Measurements from ENCODE around the gene RNF144B. TPM values are rescaled to one million over a fixed set of nuclear protein-coding genes. Genes with fewer than 3 reads are reported as not detected.
"Not testable (repeated sequence)": the region's sequence is repeated elsewhere in the genome, so short reads cannot be mapped to it uniquely, and the experiment has no call there.

The RNF144B gene
- total RNA-seq, 1 donor from 2014 or later, result 14.7 TPM

- H3K4me3 Mint-ChIP-seq (ENCODE audit: unreplicated experiment), result no peak overlapping the region
- peaks cover 16% of the 10 kb centered on the region for H3K4me1 Mint-ChIP-seq (ENCODE audit: unreplicated experiment)
- H3K36me3 Mint-ChIP-seq (ENCODE audit: unreplicated experiment), result peaks cover 3% of the 10 kb centered on the region
- H3K27me3 Mint-ChIP-seq (ENCODE audit: unreplicated experiment), result no peaks in the 10 kb centered on the region
- TF ChIP-seq CTCF (IDR thresholded peaks at IDR 0.05), result no peak
- no peaks in the 10 kb centered on the region for H3K9me3 Mint-ChIP-seq (ENCODE audit: unreplicated experiment)
- no peak overlapping the region for H3K27ac Mint-ChIP-seq (ENCODE audit: unreplicated experiment)
- no peak for DNase-seq (ENCODE audit: extremely low spot score, unreplicated experiment)
Observed at GRCh38 chr6:18447552-18447951, 60.4 kb downstream of the RNF144B start.

DNA sequence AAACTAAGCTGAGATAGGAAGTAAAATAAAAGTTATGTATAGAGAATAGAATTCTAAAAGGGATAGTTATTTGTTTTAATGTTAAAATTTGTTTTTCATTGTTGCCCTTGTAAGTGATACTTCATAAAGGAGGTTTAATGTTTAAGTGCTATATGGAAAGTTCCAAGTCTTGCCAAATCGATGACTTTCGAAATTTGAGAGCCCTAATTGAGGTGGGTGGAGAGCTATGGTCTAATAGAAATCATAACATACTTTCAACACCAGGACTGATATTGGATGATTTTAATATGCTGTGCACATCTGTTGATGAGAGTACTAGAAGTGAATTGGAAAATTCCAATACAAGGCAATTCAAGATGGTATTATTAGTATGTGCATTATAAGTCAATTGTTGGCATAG, 64.6 kb downstream of the RNF144B start:
- Mint-ChIP-seq H3K36me3 (ENCODE audit: unreplicated experiment) (no peaks in the 10 kb centered on the region), H3K4me3 (ENCODE audit: unreplicated experiment) (no peak overlapping the region), H3K9me3 (ENCODE audit: unreplicated experiment) (no peaks in the 10 kb centered on the region), H3K4me1 (ENCODE audit: unreplicated experiment) (peaks cover 16% of the 10 kb centered on the region), H3K27me3 (ENCODE audit: unreplicated experiment) (no peaks in the 10 kb centered on the region), H3K27ac (ENCODE audit: unreplicated experiment) (no peak overlapping the region)
- no peak for DNase-seq (ENCODE audit: extremely low spot score, unreplicated experiment)
- no peak for TF ChIP-seq CTCF (IDR thresholded peaks at IDR 0.05)

GRCh38 chr6:18454446-18454845, 67.3 kb downstream of the RNF144B start:
- Mint-ChIP-seq H3K4me1 (ENCODE audit: unreplicated experiment) (peaks cover 24% of the 10 kb centered on the region), H3K36me3 (ENCODE audit: unreplicated experiment) (peaks cover 4% of the 10 kb centered on the region), H3K27me3 (ENCODE audit: unreplicated experiment) (no peaks in the 10 kb centered on the region), H3K9me3 (ENCODE audit: unreplicated experiment) (no peaks in the 10 kb centered on the region), H3K27ac (ENCODE audit: unreplicated experiment) (no peak overlapping the region), H3K4me3 (ENCODE audit: unreplicated experiment) (no peak overlapping the region)
- no peak for DNase-seq (ENCODE audit: extremely low spot score, unreplicated experiment)
- no peak for TF ChIP-seq CTCF (IDR thresholded peaks at IDR 0.05)

- Mint-ChIP-seq H3K27me3 (ENCODE audit: unreplicated experiment) (no peaks in the 10 kb centered on the region), H3K9me3 (ENCODE audit: unreplicated experiment) (peaks cover 10% of the 10 kb centered on the region), H3K27ac (ENCODE audit: unreplicated experiment) (no peak overlapping the region), H3K36me3 (ENCODE audit: unreplicated experiment) (peaks cover 22% of the 10 kb centered on the region), H3K4me1 (ENCODE audit: unreplicated experiment) (peaks cover 9% of the 10 kb centered on the region), H3K4me3 (ENCODE audit: unreplicated experiment) (peak overlapping the region; percentile 38)
- no peak for TF ChIP-seq CTCF (IDR thresholded peaks at IDR 0.05)
- DNase-seq (ENCODE audit: extremely low spot score, unreplicated experiment), result no peak
Observed at GRCh38 chr6:18457065-18457737, 70.1 kb downstream of the RNF144B start.

GRCh38 chr6:18458086-18458485, 70.9 kb downstream of the RNF144B start:
- not testable (repeated sequence) for H3K27ac Mint-ChIP-seq (ENCODE audit: unreplicated experiment); H3K27me3 Mint-ChIP-seq (ENCODE audit: unreplicated experiment); H3K4me1 Mint-ChIP-seq (ENCODE audit: unreplicated experiment); DNase-seq (ENCODE audit: extremely low spot score, unreplicated experiment); H3K4me3 Mint-ChIP-seq (ENCODE audit: unreplicated experiment); H3K9me3 Mint-ChIP-seq (ENCODE audit: unreplicated experiment)
- H3K36me3 Mint-ChIP-seq (ENCODE audit: unreplicated experiment), result peaks cover 29% of the 10 kb centered on the region
